ENCODE data around the gene NAA20.
A peak's percentile ranks its signal among the peaks of the same experiment; 100 is the strongest.
"Not testable (repeated sequence)": the region's sequence is repeated elsewhere in the genome, so short reads cannot be mapped to it uniquely, and the experiment has no call there.

The NAA20 gene

GRCh38 chr20:19991854-19992253, 25.3 kb upstream of the NAA20 start:
- no peak for DNase-seq

DNA sequence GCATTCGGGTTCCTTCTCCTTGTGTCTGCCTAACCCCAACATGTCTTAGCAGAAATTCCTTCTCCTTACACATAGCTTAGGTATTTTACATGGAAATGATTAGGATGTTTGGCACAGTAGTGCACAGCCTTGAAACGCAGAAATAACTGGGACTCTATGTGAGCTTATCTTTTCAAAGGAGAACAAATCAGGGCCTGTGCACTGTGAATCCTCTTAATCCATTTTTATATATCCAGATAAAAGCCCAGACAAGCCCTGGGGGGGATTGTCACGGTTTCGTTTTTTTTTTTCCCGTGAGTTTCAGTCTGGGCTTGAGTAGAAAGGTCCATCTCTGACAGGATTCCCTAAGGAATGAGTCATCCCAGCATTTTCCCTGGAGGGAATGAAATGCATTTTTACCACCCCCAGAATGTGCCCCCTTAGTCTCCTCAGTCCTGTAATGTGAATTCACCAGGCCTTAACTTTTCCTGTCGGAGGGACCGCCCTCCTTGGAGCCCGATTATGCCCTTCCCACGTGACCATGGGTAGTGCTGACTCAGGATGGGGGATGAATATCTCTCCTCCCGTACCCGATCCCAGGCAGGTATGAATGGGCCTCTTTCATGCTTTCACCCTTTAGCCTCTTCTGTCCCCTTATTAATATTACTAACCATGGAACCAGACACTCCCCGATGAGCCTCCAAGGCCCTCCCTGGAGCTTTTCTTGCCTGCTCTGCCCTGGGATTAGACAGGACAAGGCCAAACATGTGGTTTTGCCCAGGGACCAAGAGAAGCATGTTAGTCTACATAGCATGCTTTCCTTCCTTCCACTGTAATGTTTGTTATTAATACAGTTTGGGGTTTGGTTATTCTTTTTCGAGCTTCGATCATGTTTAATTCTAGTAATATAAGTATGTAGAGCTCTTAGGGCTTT, 23.9 kb upstream of the NAA20 start:
- DNase-seq = peak; percentile 50

DNA sequence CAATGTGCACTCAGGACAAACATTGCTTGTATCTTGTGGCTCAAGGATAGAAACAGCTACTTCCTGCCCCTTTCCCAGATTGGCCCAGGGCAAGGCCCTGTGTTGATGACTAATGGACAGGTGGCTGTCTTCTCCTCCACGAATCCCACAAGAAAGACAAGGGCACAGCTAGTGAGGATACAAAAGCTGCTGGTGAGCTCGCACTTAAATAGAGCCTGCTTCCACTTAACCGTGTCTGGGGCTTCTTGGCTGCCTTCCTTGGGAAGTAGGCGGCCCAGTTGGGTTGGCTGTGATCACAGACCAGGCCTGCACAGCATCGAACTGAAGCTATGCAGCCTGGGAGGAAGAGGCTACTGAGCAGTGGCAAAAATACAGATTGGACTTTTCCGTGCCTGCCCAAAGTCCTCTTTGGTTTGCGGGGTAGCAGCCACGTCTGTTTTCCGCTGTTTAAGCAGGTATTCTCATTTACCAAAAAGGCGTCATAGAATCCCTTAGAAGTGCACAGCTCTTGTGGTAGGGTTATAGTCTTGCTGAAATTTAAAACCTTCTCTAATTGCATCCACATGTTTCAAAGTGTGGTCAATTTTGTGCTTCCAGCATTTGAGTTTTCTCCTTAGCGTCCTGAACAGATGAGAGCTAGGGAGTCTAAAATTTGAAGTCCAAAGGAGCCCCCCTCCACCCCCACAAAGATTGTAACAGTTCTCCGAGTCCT, 23.0 kb upstream of the NAA20 start:
- no peak for DNase-seq

DNA sequence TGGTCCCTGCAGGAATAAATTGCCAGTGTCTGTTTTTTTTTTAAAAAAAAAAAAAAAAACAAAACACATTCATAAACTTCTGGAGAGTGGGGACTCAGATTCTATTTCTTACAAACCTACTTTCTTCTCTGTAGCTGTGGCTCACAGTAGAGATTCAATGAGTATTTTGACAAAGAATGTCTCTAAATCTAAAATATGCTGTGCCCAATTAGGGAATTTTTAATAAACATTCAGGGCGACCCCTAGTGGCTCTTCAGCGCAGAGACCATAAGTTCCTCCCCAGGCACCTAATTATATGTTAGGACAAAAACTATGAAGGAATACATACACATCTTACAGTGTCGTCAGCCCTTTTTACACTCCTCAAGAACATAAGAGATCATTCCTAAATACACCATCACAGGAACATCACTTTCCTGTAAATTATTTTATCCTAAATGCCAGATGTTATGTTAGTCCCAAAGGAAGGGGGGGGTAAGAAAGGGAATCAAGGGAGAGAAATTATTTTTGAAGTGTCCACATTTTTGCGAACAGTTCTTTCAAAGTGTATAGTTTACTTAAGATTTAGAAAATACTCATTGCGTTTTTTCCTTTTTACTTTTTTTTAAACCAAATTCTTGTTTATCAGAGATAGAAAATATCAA, 21.8 kb upstream of the NAA20 start:
- peak; percentile 54 for DNase-seq

DNA sequence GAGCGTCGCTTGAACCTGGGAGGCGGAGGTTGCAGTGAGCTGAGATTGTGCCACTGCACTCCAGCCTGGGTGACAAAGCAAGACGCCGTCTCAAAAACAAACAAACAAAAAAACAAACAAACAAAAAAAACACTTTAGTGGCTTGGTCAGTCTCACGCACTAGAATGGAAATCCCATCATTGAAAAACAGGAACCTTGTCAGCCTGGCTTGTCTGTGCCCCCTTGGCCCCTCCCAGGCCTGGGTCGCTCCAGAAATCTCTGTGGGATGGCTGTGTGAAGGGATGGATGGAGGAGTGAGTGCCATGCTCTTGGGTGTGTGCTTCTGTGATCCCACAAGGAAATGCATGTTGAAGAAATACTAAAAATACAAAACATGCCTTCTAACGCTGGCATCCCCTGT, 20.9 kb upstream of the NAA20 start:
- no peak for DNase-seq

DNA sequence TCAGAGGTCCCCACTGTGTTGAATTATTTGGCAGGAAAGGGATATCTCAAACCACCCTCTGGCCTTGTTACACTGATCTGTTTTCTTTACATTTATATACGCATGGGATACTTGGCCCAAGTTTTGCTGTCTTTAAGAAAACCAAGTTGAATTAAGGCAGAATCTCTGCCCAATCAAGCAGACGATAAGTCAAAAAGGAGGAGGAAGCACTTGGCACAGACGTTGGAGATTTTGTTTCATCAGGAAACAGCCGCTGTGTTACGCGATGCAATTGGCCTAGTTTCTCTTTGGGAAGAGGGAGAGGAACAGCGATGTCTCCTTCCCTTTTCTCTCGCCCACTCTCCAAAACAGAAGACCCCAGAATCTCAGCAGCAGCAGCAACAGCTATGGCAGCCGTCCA, 20.2 kb upstream of the NAA20 start:
- no peak for DNase-seq

GRCh38 chr20:19998990-19999705, 18.0 kb upstream of the NAA20 start:
- no peak for DNase-seq

DNA sequence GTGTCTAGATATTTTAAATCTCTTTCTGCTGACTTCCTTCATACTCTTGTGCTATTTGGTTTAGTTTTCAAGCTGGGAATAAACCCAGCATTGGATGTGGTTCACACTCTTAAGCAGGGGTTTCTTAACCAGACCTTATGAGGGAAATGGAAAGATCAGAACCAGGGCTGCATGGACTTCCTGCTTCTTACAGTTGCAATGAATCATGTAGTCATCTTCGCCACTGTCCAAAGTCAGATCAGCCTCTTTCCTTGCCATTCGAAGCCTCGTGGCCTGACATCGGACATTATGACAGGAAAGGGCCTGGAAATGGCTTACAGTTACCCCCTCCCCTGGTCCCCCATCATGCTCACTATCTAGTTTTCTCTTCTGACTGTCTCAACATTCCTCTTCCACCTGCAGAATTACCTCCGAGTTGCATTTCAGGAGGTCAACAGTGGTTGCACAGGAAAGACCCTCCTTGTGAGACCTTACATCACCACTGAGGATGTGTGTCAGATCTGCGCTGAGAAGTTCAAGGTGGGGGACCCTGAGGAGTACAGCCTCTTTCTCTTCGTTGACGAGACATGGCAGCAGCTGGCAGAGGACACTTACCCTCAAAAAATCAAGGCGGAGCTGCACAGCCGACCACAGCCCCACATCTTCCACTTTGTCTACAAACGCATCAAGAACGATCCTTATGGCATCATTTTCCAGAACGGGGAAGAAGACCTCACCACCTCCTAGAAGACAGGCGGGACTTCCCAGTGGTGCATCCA, 16.8 kb upstream of the NAA20 start:
- no peak for DNase-seq

GRCh38 chr20:20002101-20002998, 14.8 kb upstream of the NAA20 start:
- DNase-seq = no peak

GRCh38 chr20:20003031-20003954, 13.9 kb upstream of the NAA20 start:
- no peak for DNase-seq

DNA sequence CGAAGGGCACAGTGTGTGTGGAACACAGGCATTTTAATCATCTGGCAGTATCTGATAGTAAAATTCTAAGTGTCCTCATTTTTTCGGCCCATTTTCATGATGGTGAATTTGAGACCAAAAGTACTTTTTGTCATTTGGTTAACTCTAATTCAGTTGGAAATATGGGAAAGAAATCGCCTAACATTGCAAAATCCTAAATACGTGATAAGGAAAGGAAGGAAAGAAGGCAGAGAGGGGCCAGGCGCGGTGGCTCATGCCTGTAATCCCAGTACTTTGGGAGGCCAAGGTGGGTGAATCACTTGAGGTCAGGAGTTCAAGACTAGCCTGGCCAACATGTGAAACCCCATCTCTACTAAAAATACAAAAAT, 13.2 kb upstream of the NAA20 start:
- DNase-seq = not testable (repeated sequence)

GRCh38 chr20:20005342-20005741, 11.8 kb upstream of the NAA20 start:
- no peak for DNase-seq

DNA sequence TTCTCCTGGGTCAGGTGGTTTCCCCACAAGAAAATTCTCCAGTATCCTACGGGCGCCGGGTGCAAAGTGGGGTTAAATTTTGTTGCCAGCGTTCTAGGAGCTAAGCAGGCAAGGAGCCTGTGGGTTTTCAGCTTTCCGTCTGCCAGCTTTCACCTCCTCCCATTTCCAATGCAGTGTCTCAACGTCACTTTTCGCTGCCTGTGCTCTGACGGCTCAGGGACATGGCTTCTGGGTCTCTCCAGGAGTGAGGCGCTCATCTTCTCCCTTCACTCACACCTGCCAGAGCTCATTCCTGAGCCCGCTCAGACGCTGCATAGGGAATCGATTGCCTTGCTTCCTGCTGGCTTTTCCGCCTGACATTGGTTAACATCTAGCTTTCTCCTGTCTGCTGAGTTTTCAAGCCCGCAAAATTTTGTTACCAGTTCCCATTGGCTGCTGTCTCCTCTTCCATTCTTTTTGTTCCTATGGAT, 7.3 kb upstream of the NAA20 start:
- DNase-seq = peak; percentile 69

DNA sequence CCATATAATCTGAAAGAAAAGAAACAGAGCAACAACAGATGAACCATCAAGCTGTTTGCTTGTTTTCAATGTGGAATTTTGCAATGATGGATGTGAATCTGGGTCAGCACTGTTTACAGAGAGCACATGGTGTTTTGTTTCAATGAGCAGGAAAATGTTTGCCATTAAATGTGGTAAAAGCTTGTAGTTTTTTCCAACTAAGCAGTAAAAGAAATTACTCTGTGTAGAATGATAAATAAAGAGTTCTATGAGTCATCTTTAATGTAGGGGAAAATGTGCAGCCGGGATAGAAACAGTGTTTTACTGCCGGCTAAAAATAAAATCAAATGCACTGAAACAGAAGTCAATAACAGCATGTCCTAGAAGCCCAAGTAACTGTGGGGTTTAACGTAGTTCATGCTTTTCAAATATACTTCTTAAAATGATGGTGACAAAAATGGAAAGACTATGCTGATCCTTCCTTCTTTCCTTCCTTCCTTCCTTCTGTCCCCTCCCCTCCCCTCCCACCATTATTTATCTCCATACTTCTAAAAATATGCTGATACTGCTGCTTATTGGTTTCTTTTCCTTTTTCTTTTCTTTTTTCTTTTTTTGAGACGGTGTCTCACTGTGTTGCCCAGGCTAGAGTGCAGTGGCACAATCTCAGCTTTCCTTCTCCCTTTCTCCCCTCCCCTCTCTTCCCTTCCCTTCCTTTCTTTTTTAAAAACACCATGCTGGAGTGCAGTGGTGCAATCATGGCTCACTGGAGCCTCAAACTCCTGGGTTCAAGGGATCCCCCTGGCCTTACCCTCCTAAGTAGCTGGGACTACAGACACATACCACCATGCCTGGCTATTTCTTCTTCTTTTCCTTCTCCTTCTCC, 6.3 kb upstream of the NAA20 start:
- DNase-seq = peak; percentile 25

DNA sequence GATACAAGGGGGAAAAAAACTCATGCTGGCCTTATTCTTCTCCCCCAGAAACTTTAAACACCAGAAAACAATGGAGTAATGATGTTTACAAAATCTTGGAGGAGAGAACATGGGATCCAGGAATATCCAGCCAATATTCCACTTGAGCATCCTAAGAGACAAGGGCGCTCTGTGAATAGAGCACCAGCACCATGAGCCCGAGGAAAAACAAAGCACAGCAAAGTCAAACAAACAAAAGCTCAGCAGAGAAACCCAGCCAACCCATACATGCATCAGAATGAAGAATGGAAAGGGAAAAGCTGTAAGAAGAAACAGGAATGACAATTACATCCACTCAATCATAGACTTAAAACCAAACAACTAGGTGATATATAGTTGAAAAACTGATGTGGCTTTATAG, 4.6 kb upstream of the NAA20 start:
- DNase-seq = no peak

- no peak for DNase-seq
These were observed 2.5 kb upstream of the NAA20 start for GRCh38 chr20:20014659-20015058.

DNA sequence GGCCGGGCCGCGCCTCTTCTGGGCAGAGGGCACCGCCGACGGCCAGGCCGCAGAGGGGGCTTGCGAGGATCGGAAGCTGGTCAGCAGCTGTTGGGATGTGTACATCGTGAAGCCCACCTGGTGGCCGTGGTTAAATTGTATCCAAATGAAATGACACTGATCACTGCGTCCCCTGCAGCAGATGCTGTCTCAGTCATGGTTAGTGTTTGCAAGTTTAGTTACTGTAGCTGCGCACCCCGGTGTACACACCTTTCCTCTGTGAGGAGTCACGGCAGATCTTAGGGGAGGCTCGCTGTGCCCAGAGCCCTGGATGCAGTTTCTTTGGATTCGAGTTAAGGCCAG, 653 bp downstream of the NAA20 start:
- DNase-seq = no peak

GRCh38 chr20:20018366-20018765, 1.2 kb downstream of the NAA20 start:
- no peak for DNase-seq

GRCh38 chr20:20019123-20019522, 2.0 kb downstream of the NAA20 start:
- DNase-seq = no peak
